ENCODE data around the gene CD84. TPM values are rescaled to one million over a fixed set of nuclear protein-coding genes. Genes with fewer than 3 reads are reported as not detected.
"Not testable (repeated sequence)": the region's sequence is repeated elsewhere in the genome, so short reads cannot be mapped to it uniquely, and the experiment has no call there.

CD84 gene
- total RNA-seq, 1 donor: not detected

- no peak for DNase-seq (ENCODE audit: low read depth)
- TF ChIP-seq, protein P1, sequence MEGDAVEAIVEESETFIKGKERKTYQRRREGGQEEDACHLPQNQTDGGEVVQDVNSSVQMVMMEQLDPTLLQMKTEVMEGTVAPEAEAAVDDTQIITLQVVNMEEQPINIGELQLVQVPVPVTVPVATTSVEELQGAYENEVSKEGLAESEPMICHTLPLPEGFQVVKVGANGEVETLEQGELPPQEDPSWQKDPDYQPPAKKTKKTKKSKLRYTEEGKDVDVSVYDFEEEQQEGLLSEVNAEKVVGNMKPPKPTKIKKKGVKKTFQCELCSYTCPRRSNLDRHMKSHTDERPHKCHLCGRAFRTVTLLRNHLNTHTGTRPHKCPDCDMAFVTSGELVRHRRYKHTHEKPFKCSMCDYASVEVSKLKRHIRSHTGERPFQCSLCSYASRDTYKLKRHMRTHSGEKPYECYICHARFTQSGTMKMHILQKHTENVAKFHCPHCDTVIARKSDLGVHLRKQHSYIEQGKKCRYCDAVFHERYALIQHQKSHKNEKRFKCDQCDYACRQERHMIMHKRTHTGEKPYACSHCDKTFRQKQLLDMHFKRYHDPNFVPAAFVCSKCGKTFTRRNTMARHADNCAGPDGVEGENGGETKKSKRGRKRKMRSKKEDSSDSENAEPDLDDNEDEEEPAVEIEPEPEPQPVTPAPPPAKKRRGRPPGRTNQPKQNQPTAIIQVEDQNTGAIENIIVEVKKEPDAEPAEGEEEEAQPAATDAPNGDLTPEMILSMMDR (IDR thresholded peaks at IDR 0.05; ENCODE audit: insufficient read depth, low read length): no peak
- H3K4me3 ChIP-seq (ENCODE audit: low read depth, low read length): no peak overlapping the region
These were observed 5.5 kb upstream of the CD84 start for GRCh38 chr1:160584784-160585183.

DNA sequence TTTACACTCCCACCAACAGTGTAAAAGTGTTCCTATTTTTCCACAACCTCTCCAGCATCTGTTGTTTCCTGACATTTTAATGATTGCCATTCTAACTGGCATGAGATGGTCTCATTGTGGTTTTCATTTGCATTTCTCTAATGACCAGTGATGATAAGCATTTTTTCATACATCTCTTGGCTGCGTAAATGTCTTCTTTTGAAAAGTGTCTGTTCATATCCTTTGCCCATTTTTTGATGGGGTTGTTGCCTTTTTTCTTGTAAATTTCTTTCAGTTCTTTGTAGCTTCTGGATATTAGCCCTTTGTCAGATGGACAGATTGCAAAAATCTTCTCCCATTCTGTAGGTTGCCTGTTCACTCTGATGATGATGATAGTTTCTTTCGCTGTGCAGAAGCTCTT lies 3.7 kb upstream of the CD84 start:
- not testable (repeated sequence) for H3K4me3 ChIP-seq (ENCODE audit: low read depth, low read length); DNase-seq (ENCODE audit: low read depth)

GRCh38 chr1:160581961-160582360 lies 2.7 kb upstream of the CD84 start:
- TF ChIP-seq, protein P1 (IDR thresholded peaks at IDR 0.05; ENCODE audit: insufficient read depth, low read length): no peak
- no peak for DNase-seq (ENCODE audit: low read depth)
- H3K4me3 ChIP-seq (ENCODE audit: low read depth, low read length): no peak overlapping the region

DNA sequence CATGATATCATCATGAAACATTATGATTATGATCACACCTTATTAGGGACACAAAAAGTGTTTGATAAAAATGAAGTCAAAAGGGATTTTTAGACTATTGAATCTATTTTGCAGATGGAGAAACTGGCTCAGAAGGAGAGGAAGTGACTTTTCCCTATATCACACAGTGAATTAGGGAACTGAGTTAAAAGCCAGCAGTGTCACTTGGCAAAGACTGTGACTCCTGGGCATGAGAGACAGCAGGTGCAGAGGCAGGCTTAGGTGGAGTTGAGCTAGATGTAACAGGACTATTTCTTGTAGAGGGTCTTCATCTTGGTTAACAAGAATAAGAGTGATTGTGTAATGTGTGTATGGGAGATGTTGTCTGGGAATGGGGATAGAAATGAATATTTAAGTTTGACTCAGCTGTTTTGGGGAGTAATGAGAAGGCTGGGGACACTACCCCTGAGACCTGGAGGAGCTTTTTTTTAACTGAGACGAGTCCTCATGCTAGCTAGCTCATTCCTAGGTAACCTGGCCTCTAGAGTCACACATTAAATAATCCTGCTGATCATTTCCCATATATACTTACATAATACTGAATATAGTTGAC lies 1.0 kb upstream of the CD84 start:
- no peak for DNase-seq (ENCODE audit: low read depth)
- TF ChIP-seq, protein P1 (IDR thresholded peaks at IDR 0.05; ENCODE audit: insufficient read depth, low read length): no peak
- H3K4me3 ChIP-seq (ENCODE audit: low read depth, low read length): no peak overlapping the region

DNA sequence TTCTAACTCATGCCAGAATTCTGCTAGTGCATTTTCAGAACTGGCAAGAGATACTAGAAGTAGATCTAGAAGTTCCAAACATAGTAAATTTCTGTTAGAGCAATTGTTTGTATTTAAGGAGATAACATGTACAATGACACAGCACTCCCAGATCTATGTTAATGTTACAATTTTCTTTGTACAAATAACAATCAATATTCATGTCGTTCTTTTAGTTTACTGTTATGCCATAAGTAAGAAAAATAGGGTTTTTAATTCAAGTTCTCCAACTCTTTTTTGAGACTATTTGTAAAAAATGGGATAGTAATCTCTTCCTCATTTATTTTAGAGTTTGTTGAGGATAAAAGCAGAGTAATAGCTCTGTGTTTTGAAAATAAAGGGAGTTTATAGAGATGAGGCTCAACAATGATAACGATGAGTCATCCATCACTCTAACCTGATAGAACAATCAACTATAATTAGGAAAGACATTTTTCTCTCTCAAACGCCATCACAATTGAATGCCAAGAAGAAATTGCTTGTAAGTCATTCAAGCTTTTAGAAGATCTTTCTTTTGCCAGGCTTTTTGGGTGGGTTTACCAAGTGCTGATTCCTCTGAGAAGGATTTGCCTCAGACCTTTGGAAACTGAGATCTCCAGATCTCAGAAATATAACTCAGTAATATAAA lies 638 bp downstream of the CD84 start:
- no peak for DNase-seq (ENCODE audit: low read depth)
- TF ChIP-seq, protein P1 (IDR thresholded peaks at IDR 0.05; ENCODE audit: insufficient read depth, low read length): no peak
- no peak overlapping the region for H3K4me3 ChIP-seq (ENCODE audit: low read depth, low read length)

DNA sequence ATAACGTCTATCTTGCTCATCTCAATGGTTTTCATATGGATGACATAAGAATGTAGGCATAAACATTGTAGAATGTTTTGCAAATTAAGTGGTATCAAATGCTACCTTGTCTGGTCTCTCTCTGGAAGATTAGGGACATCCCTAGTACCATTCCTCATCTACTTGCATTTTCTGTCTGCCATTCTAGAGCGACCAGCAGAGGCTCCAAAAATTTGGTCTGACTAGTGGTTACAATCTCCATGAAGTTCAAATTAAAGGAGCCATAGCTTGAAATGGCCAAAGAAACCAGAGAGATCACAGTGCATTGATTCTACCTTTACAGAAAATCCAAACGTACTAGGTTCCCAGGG lies 1.1 kb downstream of the CD84 start:
- H3K4me3 ChIP-seq (ENCODE audit: low read depth, low read length): no peak overlapping the region
- no peak for DNase-seq (ENCODE audit: low read depth)
- TF ChIP-seq, protein P1 (IDR thresholded peaks at IDR 0.05; ENCODE audit: insufficient read depth, low read length): no peak

DNA sequence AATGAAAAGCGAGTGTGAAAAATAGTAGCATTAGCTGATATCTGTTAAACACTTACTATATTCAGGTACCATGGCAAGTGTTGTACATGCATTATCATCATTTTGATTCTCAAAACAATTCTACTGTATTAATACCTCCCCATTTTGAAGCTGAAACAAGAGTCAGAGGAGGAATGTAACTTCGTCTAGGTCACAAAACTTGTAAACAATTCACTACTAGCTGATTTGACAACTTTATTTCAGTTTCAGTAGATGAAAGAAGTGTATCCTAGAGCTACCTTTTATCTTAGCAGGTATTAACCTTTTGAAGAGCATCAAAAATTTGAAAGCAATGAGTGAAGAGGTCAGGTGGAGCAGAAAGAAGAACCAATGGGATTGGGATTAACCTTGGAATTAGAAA lies 1.6 kb downstream of the CD84 start:
- H3K4me3 ChIP-seq (ENCODE audit: low read depth, low read length): no peak overlapping the region
- TF ChIP-seq, protein P1 (IDR thresholded peaks at IDR 0.05; ENCODE audit: insufficient read depth, low read length): no peak
- no peak for DNase-seq (ENCODE audit: low read depth)
